ENCODE data around the gene ROPN1L. TPM values are rescaled to one million over a fixed set of nuclear protein-coding genes. Genes with fewer than 3 reads are reported as not detected.
"Not testable (repeated sequence)": the region's sequence is repeated elsewhere in the genome, so short reads cannot be mapped to it uniquely, and the experiment has no call there.

Gene ROPN1L
- total RNA-seq (10 to 100 TPM; 31.7 to 34.8 TPM), polyA plus RNA-seq (10 to 100 TPM; 12.0 to 22.8 TPM)
- long read RNA-seq, donor 1, partial matches to known transcripts: 0 of 4 reads
- long read RNA-seq, donor 1, other reads (novel, unspliced or antisense): 0 of 4 reads
- long read RNA-seq, donor 2, partial matches to known transcripts: 0 of 1 reads
- long read RNA-seq, donor 2, other reads (novel, unspliced or antisense): 0 of 1 reads
- long read RNA-seq, donor 3: 0 reads
- long read RNA-seq, donor 4: 0 reads
- long read RNA-seq, donor 5, partial matches to known transcripts: 0 of 7 reads
- long read RNA-seq, donor 5, other reads (novel, unspliced or antisense): 0 of 7 reads

GRCh38 chr5:10441083-10441991, at the start of gene ROPN1L:
Gene ROPN1L (plus strand): TSS chr5:10441879. CDS start chr5:10442168, 289 bp downstream.
- Histone ChIP-seq H3K27me3 (ENCODE audit: control insufficient read depth in 3 of 3, insufficient read depth in 3 of 3, low read length in 2 of 3) (peaks cover 0 to 2% (median 0%) of the 10 kb centered on the region in 3 donors), H3K9me3 (ENCODE audit: control insufficient read depth in 4 of 4, insufficient read depth in 3 of 4, low read length in 3 of 4) (no peaks in the 10 kb centered on the region), H3K4me1 (ENCODE audit: control insufficient read depth in 5 of 5, insufficient read depth in 5 of 5, low read length in 5 of 5) (peaks cover 0 to 17% (median 7%) of the 10 kb centered on the region in 5 donors), H3K36me3 (ENCODE audit: control insufficient read depth in 4 of 4, insufficient read depth in 4 of 4, low read length in 4 of 4) (peaks cover 0 to 5% (median 3%) of the 10 kb centered on the region in 4 donors), H3K27ac (ENCODE audit: low read depth in 1 of 2, low read length in 1 of 2) (peak within 1 kb of the TSS in 1 of 2 donors; percentile 93), H3K4me3 (peak within 1 kb of the TSS; percentile 53), H3K9ac (ENCODE audit: insufficient read depth in 1 of 2, low read length in 2 of 2) (peak within 1 kb of the TSS; percentile 43 to 44)
- WGBS, 2 donors: 0 to 1% methylated on average over 62 to 63 of the region's 63 CpGs
- ATAC-seq (ENCODE audit: insufficient read depth, low FRiP score) (peak; percentile 99), DNase-seq (peak; percentile 91 to 94 (median 92))
- no peak for TF ChIP-seq CTCF (IDR thresholded peaks at IDR 0.05; ENCODE audit: control extremely low read depth, extremely low read depth)

- Histone ChIP-seq H3K27ac (ENCODE audit: low read depth in 1 of 2, low read length in 1 of 2) (peak overlapping the region in 1 of 2 donors; percentile 72), H3K36me3 (ENCODE audit: control insufficient read depth in 4 of 4, insufficient read depth in 4 of 4, low read length in 4 of 4) (peaks cover 23 to 60% (median 43%) of the 10 kb centered on the region in 4 donors)
- DNase-seq; H3K4me1 ChIP-seq (ENCODE audit: control insufficient read depth in 5 of 5, insufficient read depth in 5 of 5, low read length in 5 of 5); H3K27me3 ChIP-seq (ENCODE audit: control insufficient read depth in 3 of 3, insufficient read depth in 3 of 3, low read length in 2 of 3); H3K9ac ChIP-seq (ENCODE audit: insufficient read depth in 1 of 2, low read length in 2 of 2); ATAC-seq (ENCODE audit: insufficient read depth, low FRiP score); H3K9me3 ChIP-seq (ENCODE audit: control insufficient read depth in 4 of 4, insufficient read depth in 3 of 4, low read length in 3 of 4); H3K4me3 ChIP-seq: not testable (repeated sequence)
- WGBS, 2 donors: 88% methylated on average over 6 of the region's 6 CpGs
Observed at GRCh38 chr5:10392567-10393328, 48.9 kb upstream of the ROPN1L start.

GRCh38 chr5:10393491-10393890, 48.2 kb upstream of the ROPN1L start:
- no peaks in the 10 kb centered on the region for H3K27me3 ChIP-seq (ENCODE audit: control insufficient read depth in 3 of 3, insufficient read depth in 3 of 3, low read length in 2 of 3)
- no peak overlapping the region for H3K4me3 ChIP-seq
- no peaks in the 10 kb centered on the region for H3K9me3 ChIP-seq (ENCODE audit: control insufficient read depth in 4 of 4, insufficient read depth in 3 of 4, low read length in 3 of 4)
- ATAC-seq (ENCODE audit: insufficient read depth, low FRiP score): no peak
- peak overlapping the region in 1 of 2 donors; percentile 72 for H3K27ac ChIP-seq (ENCODE audit: low read depth in 1 of 2, low read length in 1 of 2)
- DNase-seq: no peak
- H3K4me1 ChIP-seq (ENCODE audit: control insufficient read depth in 5 of 5, insufficient read depth in 5 of 5, low read length in 5 of 5): peaks cover 0 to 4% (median 0%) of the 10 kb centered on the region in 5 donors
- TF ChIP-seq CTCF (IDR thresholded peaks at IDR 0.05; ENCODE audit: control extremely low read depth, extremely low read depth): no peak
- WGBS, 2 donors: 87 to 91% methylated on average over 2 of the region's 2 CpGs
- peaks cover 21 to 62% (median 45%) of the 10 kb centered on the region in 4 donors for H3K36me3 ChIP-seq (ENCODE audit: control insufficient read depth in 4 of 4, insufficient read depth in 4 of 4, low read length in 4 of 4)
- H3K9ac ChIP-seq (ENCODE audit: insufficient read depth in 1 of 2, low read length in 2 of 2): no peak overlapping the region
